Measurements from ENCODE around the gene VSTM2L.
"Not testable (repeated sequence)": the region's sequence is repeated elsewhere in the genome, so short reads cannot be mapped to it uniquely, and the experiment has no call there.

VSTM2L gene

DNA sequence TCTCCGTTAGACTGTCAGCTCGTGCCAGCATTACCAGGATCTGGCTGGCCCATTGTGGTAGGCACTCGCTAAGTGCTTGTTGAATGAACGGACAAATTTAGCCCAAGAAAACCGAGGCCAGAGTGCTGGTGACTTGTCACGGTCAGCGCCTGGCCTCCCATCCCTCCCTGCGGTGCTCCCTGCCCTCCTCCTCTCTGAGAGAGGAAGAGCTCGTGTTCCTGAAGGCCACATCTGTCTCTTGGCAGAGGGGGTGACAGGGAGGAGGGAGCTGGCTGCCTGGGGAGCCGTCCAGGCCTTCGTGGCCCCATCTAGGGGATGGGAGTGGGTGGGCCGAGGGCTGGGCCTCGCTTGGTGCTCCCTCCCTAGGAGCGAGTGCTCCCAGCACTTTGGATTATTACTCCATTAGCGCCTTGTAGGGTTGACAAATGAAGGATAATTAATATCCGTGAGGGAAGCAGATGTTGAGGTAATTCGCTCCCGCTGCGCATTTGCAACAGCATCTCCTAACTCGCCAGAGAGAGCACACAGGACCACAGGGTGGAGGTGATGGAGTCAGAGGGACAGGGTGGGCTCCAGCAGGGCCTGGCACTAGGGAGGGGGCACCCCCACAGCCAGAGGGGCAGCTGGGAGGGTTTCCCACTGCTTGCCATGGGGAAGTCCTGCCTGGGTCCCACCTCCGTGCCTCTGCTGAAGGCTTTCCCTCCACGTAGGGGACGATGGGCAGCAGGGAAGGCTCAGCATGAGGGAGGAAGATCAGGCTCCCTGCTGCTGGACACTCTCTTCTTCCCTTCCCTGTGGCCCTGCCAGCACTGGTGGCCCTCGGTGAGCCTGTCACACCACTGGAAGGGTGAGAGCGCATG, 37.0 kb downstream of the VSTM2L start:
- no peak for DNase-seq

GRCh38 chr20:37940858-37941257, 37.9 kb downstream of the VSTM2L start:
- DNase-seq: no peak

DNA sequence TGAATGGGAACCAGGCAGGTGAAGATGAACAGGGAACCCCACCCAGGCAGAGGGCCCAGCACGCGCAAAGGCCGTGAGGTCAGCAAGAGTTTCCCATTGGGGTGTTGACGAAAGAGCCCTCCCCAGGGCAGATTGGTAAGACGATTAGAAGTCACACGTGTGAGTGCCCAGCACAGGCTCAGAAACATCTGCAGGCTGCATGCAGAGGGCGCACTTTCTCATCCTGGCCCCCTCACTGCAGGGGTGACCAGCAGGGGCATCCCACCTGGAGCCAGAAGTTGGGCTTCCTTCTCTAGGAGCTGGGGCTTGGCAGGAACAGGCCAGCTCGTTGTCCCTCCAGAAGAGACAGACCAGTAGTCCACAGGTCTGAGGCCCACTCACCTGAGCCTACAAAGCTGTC, 38.4 kb downstream of the VSTM2L start:
- DNase-seq: no peak

GRCh38 chr20:37941992-37942391, 39.1 kb downstream of the VSTM2L start:
- no peak for DNase-seq

DNA sequence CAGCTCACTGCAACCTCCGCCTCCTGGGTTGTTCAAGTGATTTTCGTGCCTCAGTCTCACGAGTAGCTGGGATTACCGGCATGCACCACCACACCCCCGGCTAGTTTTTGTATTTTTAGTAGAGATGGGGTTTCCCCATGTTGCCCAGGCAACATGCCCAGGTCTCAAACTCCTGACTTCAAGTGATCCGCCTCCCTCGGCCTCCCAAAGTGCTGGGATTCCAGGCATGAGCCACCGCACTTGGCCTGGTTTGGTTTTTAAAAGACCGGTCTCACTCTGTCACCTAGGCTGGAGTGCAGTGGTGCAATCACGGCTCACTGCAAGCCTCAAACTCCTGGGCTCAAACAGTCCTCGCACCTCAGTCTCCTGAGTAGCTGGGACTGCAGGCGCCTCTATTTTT, 40.1 kb downstream of the VSTM2L start:
- no peak for DNase-seq

- DNase-seq: no peak
Measured at GRCh38 chr20:37943501-37944455, 40.9 kb downstream of the VSTM2L start.

DNA sequence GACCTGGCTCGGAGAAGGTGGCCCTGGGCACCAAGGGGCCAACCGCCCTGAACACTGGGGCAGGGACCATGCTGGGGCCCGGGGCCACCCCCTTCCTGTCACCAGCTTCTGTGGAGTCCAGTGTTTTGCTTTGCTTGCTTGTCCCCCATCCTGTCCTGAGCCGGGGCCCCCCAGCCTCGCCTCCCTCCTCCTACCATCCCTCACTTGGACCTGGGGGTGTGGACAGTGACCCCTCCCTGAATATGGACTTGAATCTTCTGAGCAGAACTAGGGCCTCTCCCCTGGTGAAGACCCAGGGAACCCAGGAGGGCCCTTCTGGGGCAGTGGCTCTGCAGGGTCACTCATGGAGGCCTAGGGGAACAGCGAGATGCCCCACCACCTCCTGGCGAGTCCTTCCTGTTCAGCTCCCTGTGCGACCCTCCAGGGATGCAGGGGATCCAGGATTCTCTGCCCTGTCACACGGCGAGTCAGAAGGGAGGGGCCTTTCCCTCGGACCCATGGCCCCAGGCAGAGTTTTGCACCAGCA, 41.6 kb downstream of the VSTM2L start:
- DNase-seq: no peak

GRCh38 chr20:37945091-37945547, 42.2 kb downstream of the VSTM2L start:
- DNase-seq: no peak

DNA sequence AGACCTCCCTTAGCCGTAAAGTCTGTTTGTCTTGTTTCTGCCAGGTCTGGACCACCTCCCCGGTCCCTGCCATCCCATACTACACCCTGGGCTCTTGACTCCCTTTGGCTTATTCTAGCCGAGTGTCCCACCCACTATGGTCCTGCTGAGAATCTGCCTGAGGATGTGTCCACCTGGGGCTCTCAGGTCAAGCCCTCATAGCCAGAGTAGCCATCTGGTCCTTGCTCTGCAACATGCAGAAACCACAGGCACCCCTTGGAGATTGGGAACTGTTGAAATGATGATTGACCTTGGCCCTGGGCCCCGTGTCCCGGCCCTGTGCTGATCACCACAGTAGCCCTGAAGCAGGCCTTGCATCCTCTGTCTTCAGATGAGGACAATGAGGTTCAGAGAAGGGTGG, 44.0 kb downstream of the VSTM2L start:
- no peak for DNase-seq

DNA sequence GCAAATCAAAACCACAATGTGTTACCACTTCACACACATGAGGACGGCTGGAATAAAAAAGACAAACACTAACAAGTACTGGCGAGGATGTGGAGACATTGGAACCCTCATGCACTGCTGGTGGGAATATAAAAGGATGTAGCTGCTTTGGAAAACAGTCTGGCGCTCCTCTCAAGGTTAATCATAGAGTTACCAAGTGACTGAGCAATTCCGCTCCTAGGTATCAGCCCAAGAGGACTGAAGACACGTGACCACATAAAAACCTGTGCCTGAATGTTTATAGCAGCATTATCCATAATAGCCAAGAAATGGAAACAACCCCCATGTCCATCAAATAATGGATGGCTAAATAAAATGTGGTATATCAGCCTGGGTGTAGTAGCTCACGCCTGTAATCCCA, 45.0 kb downstream of the VSTM2L start:
- DNase-seq: no peak

- DNase-seq: no peak
Measured at GRCh38 chr20:37948956-37949355, 46.0 kb downstream of the VSTM2L start.

- no peak for DNase-seq
Measured at GRCh38 chr20:37954190-37954589, 51.3 kb downstream of the VSTM2L start.

DNA sequence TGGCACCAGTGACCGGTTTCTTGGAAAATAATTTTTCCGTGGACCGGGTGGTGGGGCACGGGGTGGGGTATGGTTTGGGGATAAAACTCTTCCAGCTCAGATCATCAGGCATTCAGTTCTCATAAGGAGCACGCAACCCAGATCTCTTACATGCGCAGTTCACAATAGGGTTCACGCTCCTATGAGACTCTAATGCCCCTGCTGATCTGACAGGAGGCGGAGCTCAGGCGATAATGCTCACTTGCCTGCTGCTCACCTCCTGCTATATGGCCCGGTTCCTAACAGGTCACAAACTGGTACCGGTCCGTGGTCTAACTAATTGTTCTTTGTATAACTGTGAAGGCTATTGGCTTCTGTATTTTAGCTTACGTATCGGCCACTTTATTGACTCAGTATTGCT, 51.7 kb downstream of the VSTM2L start:
- no peak for DNase-seq

GRCh38 chr20:37955511-37955910, 52.6 kb downstream of the VSTM2L start:
- DNase-seq: no peak

- DNase-seq: no peak
Measured at GRCh38 chr20:37956107-37956585, 53.2 kb downstream of the VSTM2L start.

DNA sequence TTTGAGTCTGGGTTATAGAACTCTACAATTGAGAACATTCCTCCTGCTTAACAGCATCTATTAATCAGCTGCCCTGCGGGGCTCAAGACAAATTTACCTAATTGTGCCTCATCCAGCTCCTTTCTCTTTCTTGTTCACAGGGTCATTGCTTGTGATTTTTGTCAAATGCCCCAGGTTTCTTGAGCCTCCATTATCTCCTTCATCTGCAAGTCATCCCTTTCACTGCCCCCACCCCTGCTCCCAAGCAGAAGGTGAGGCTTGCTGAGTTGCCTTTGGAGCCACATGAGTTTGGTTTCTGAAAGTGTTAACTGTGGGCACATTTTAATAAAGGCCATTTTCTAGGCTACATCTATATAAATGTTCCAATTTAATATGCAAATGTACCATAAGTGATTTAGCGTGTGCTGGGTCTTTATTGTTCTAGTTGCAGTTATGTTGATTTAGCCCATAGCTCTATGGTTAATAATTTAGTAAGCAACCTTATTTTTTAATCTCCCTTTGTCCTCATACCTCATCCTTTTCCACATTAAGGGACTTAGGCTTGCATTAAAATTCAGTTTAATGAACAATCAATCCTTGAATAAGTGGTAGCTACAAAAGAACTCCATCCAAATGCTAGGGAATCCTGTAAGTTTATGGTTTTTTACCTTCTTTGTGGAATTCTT, 56.1 kb downstream of the VSTM2L start:
- no peak for DNase-seq

DNA sequence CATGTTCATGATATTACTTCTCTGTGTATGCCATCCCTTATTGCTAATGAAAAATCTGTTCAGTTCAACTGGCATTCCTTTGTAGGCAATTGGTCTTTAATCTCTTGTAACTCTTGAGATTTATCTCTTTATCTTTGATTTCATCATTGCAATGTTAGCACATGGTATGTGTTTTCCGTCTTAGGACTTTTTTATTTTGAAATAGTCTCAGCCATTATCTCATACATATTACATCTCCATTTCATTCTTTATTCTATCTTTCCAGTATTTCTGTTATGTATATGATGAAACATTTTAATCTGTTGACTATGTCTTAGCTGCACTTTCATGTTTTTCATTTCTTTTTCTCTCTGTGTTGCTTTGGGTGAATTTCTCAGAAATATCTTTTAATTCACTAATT, 58.1 kb downstream of the VSTM2L start:
- DNase-seq: no peak

DNA sequence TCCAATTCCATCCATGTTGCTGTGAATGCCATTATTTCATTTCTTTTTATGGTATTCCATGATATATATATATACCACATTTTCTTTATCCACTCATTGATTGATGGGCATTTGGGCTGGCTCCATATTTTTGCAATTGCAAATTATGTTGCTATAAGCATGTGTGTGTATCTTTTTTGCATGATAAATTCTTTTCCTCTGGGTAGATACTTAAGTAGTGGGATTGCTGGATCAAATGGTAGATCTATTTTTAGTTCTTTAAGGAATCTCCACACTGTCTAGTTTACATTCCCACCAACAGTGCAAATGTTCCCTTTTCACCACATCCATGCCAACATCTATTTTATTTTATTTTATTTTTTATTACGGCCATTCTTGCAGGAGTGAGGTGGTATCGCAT, 60.6 kb downstream of the VSTM2L start:
- DNase-seq: not testable (repeated sequence)

GRCh38 chr20:37968841-37969401, 66.0 kb downstream of the VSTM2L start:
- no peak for DNase-seq

GRCh38 chr20:37969949-37970855, 67.3 kb downstream of the VSTM2L start:
- no peak for DNase-seq

DNA sequence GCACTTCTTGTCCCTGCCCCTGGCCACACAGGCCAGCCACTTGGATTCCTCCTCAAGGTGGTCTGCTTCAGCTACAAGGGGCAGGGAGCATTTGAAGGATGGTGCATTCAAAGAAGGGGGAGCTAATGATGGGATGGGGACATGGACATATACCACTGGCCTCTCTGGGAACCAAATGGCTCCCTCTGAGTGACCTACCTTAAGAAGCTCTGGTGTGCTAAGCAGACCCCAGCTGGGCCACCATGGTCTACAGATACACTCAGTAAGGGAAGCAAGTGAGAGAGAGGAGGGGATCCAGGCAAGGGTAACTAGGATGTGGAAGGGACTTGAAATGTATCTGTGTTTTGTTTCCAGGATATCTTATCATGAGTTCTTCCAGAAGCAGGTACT, 67.9 kb downstream of the VSTM2L start:
- DNase-seq: no peak

Data from CD4-positive, alpha-beta T cell treated with Interleukin-4 for 1 hour (primary cell).